Esophagus (tissue), 2 donors: ENCODE data around the gene HSDL2. TPM values are rescaled to one million over a fixed set of nuclear protein-coding genes. Genes with fewer than 3 reads are reported as not detected.
"Not testable (repeated sequence)": the region's sequence is repeated elsewhere in the genome, so short reads cannot be mapped to it uniquely, and the experiment has no call there.

Source experiments
- H3K27ac ChIP-seq, 2 donors: one replicate each; pipeline ENCODE4 v1.5.1; 2013; ENCODE audit warnings: low read depth in 2 of 2, mild to moderate bottlenecking in 2 of 2, inconsistent platforms in 1 of 2, low read length in 1 of 2, moderate library complexity in 1 of 2
- H3K27me3 ChIP-seq, 2 donors: one replicate each; pipeline ENCODE4 v1.6.1; 2013; ENCODE audit warnings: low read length in 2 of 2, control low read depth in 1 of 2, mild to moderate bottlenecking in 1 of 2; ENCODE audit not compliant: insufficient read depth in 2 of 2, control insufficient read depth in 1 of 2
- H3K36me3 ChIP-seq, 2 donors: one replicate each; pipeline ENCODE4 v1.6.1; 2013; ENCODE audit warnings: low read length in 1 of 2; ENCODE audit not compliant: control insufficient read depth in 2 of 2, insufficient read depth in 2 of 2
- H3K4me1 ChIP-seq, 2 donors: one replicate each; pipeline ENCODE4 v1.6.1; 2013; ENCODE audit warnings: low read length in 1 of 2; ENCODE audit not compliant: control insufficient read depth in 2 of 2, insufficient read depth in 2 of 2
- H3K4me3 ChIP-seq, 2 donors: one replicate each; pipeline ENCODE4 v1.5.1; 2013; ENCODE audit warnings: low read length in 2 of 2, mild to moderate bottlenecking in 2 of 2, low read depth in 1 of 2, moderate library complexity in 1 of 2
- H3K9me3 ChIP-seq, 2 donors: one replicate each; pipeline ENCODE4 v1.6.1; 2013; ENCODE audit warnings: mild to moderate bottlenecking in 2 of 2, low read depth in 1 of 2, low read length in 1 of 2, moderate library complexity in 1 of 2; ENCODE audit not compliant: control insufficient read depth in 2 of 2, insufficient read depth in 1 of 2
- WGBS, 2 donors: extraction: QIAGEN DNeasy Blood & Tissue Kit; methylation state at CpG; one replicate each; pipeline ENCODE4 v1.1.7; 2013; 5-methylcytosine and 5-hydroxymethylcytosine counted together
- polyA plus RNA-seq, 2 donors: library from polyadenylated mRNA; stranded (reverse); fragments of 200-250 nt; gene quantifications; one replicate each; pipeline ENCODE4 v1.2.3, GENCODE V29; 2013
- donor health status: healthy with polysubstance abuse.
- donor health status: Bipolar disorder and iron deficiency.

HSDL2 gene
- polyA plus RNA-seq, 2 donors: 19.4 to 22.0 TPM

- H3K9me3 ChIP-seq: peaks cover 2% of the 10 kb centered on the region in 2 donors
- no peak overlapping the region for H3K4me3 ChIP-seq
- no peaks in the 10 kb centered on the region for H3K36me3 ChIP-seq
- H3K27me3 ChIP-seq: no peaks in the 10 kb centered on the region
- H3K4me1 ChIP-seq: peaks cover 0 to 3% of the 10 kb centered on the region in 2 donors
- no peak overlapping the region for H3K27ac ChIP-seq
- 12 to 15% methylated on average over 4 of the region's 4 CpGs for WGBS, 2 donors
Observed at GRCh38 chr9:112361601-112362000, 18.3 kb upstream of the HSDL2 start.

GRCh38 chr9:112364761-112365160, 15.1 kb upstream of the HSDL2 start:
- Histone ChIP-seq H3K9me3 (peaks cover 2% of the 10 kb centered on the region in 2 donors), H3K4me1 (peaks cover 0 to 3% of the 10 kb centered on the region in 2 donors), H3K4me3 (no peak overlapping the region), H3K27me3 (no peaks in the 10 kb centered on the region), H3K36me3 (no peaks in the 10 kb centered on the region), H3K27ac (no peak overlapping the region)
- WGBS, 2 donors: 78 to 91% methylated on average over 3 of the region's 3 CpGs

GRCh38 chr9:112365257-112365656, 14.7 kb upstream of the HSDL2 start:
- not testable (repeated sequence) for H3K27ac ChIP-seq, H3K36me3 ChIP-seq, H3K9me3 ChIP-seq, H3K4me3 ChIP-seq, H3K27me3 ChIP-seq, H3K4me1 ChIP-seq
- WGBS, 2 donors: 96 to 97% methylated on average over 3 of the region's 3 CpGs

GRCh38 chr9:112366591-112366990, 13.3 kb upstream of the HSDL2 start:
- WGBS, 2 donors: 80 to 84% methylated on average over 3 of the region's 3 CpGs
- H3K9me3 ChIP-seq: peaks cover 2% of the 10 kb centered on the region in 2 donors
- H3K4me3 ChIP-seq: no peak overlapping the region
- H3K36me3 ChIP-seq: no peaks in the 10 kb centered on the region
- peaks cover 0 to 3% of the 10 kb centered on the region in 2 donors for H3K4me1 ChIP-seq
- H3K27me3 ChIP-seq: no peaks in the 10 kb centered on the region
- H3K27ac ChIP-seq: no peak overlapping the region

- peaks cover 2% of the 10 kb centered on the region in 2 donors for H3K9me3 ChIP-seq
- H3K36me3 ChIP-seq: no peaks in the 10 kb centered on the region
- H3K27ac ChIP-seq: no peak overlapping the region
- H3K27me3 ChIP-seq: peaks cover 0 to 2% of the 10 kb centered on the region in 2 donors
- H3K4me1 ChIP-seq: peaks cover 0 to 3% of the 10 kb centered on the region in 2 donors
- H3K4me3 ChIP-seq: no peak overlapping the region
Observed at GRCh38 chr9:112367465-112367864, 12.4 kb upstream of the HSDL2 start.

- Histone ChIP-seq H3K27me3 (peaks cover 0 to 2% of the 10 kb centered on the region in 2 donors), H3K36me3 (no peaks in the 10 kb centered on the region), H3K27ac (no peak overlapping the region), H3K4me1 (peaks cover 0 to 3% of the 10 kb centered on the region in 2 donors), H3K9me3 (peaks cover 2% of the 10 kb centered on the region in 2 donors), H3K4me3 (no peak overlapping the region)
- 92 to 100% methylated on average over 1 of the region's 1 CpG for WGBS, 2 donors
Observed at GRCh38 chr9:112369817-112370216, 10.1 kb upstream of the HSDL2 start.

- H3K9me3 ChIP-seq: peaks cover 2% of the 10 kb centered on the region in 2 donors
- 28 to 100% methylated on average over 1 of the region's 1 CpG for WGBS, 2 donors
- no peaks in the 10 kb centered on the region for H3K36me3 ChIP-seq
- peaks cover 0 to 3% of the 10 kb centered on the region in 2 donors for H3K4me1 ChIP-seq
- peaks cover 0 to 2% of the 10 kb centered on the region in 2 donors for H3K27me3 ChIP-seq
- H3K27ac ChIP-seq: no peak overlapping the region
- no peak overlapping the region for H3K4me3 ChIP-seq
Observed at GRCh38 chr9:112371060-112371459, 8.8 kb upstream of the HSDL2 start.

- not testable (repeated sequence) for H3K4me1 ChIP-seq, H3K27me3 ChIP-seq, H3K36me3 ChIP-seq, H3K27ac ChIP-seq, H3K9me3 ChIP-seq, H3K4me3 ChIP-seq
- 87 to 91% methylated on average over 2 of the region's 2 CpGs for WGBS, 2 donors
Observed at GRCh38 chr9:112373666-112374065, 6.2 kb upstream of the HSDL2 start.

- 97 to 98% methylated on average over 2 of the region's 2 CpGs for WGBS, 2 donors
- H3K4me1 ChIP-seq, H3K4me3 ChIP-seq, H3K36me3 ChIP-seq, H3K27me3 ChIP-seq, H3K9me3 ChIP-seq, H3K27ac ChIP-seq: not testable (repeated sequence)
Observed at GRCh38 chr9:112374232-112374631, 5.7 kb upstream of the HSDL2 start.

- H3K4me3 ChIP-seq: no peak overlapping the region
- no peaks in the 10 kb centered on the region for H3K36me3 ChIP-seq
- 92 to 96% methylated on average over 5 of the region's 5 CpGs for WGBS, 2 donors
- no peaks in the 10 kb centered on the region for H3K4me1 ChIP-seq
- H3K9me3 ChIP-seq: no peaks in the 10 kb centered on the region
- H3K27me3 ChIP-seq: peaks cover 0 to 2% of the 10 kb centered on the region in 2 donors
- no peak overlapping the region for H3K27ac ChIP-seq
Observed at GRCh38 chr9:112375361-112375760, 4.5 kb upstream of the HSDL2 start.
